Dedifferentiated amniotic fluid mesenchymal stem cell (primary cell): ENCODE results near the gene ARRDC3.
"Not testable (repeated sequence)": the region's sequence is repeated elsewhere in the genome, so short reads cannot be mapped to it uniquely, and the experiment has no call there.

Experiments
- DNase-seq: peaks from one replicate; pipeline ENCODE4 v3.0.0-alpha.2; 2016; ENCODE audit errors: extremely low spot score

ARRDC3 gene

GRCh38 chr5:91383027-91383955, at the start of gene ARRDC3:
TSS of gene ARRDC3 (minus strand) at chr5:91383317. CDS start at chr5:91383092, 225 bp downstream.
- DNase-seq = peak; percentile 91

- no peak for DNase-seq
Observed at GRCh38 chr5:91430949-91431348, 47.8 kb upstream of the ARRDC3 start.

GRCh38 chr5:91424638-91425436, 41.7 kb upstream of the ARRDC3 start:
- DNase-seq = no peak

GRCh38 chr5:91423871-91424270, 40.8 kb upstream of the ARRDC3 start:
- no peak for DNase-seq

- DNase-seq = no peak
Observed at GRCh38 chr5:91420879-91421278, 37.8 kb upstream of the ARRDC3 start.

- peak; percentile 75 for DNase-seq
Observed at GRCh38 chr5:91419571-91420537, 36.7 kb upstream of the ARRDC3 start.

GRCh38 chr5:91419136-91419535, 36.0 kb upstream of the ARRDC3 start:
- DNase-seq = no peak

- DNase-seq = no peak
Observed at GRCh38 chr5:91418158-91418557, 35.0 kb upstream of the ARRDC3 start.

GRCh38 chr5:91417219-91417618, 34.1 kb upstream of the ARRDC3 start:
- no peak for DNase-seq

GRCh38 chr5:91416491-91416890, 33.4 kb upstream of the ARRDC3 start:
- peak; percentile 49 for DNase-seq

- no peak for DNase-seq
Observed at GRCh38 chr5:91409304-91409703, 26.2 kb upstream of the ARRDC3 start.

GRCh38 chr5:91408710-91409109, 25.6 kb upstream of the ARRDC3 start:
- no peak for DNase-seq

- DNase-seq = no peak
Observed at GRCh38 chr5:91407204-91407603, 24.1 kb upstream of the ARRDC3 start.

GRCh38 chr5:91403438-91403837, 20.3 kb upstream of the ARRDC3 start:
- peak; percentile 79 for DNase-seq

- DNase-seq = no peak
Observed at GRCh38 chr5:91401175-91401574, 18.1 kb upstream of the ARRDC3 start.

- DNase-seq = no peak
Observed at GRCh38 chr5:91397791-91398190, 14.7 kb upstream of the ARRDC3 start.

GRCh38 chr5:91390268-91390667, 7.2 kb upstream of the ARRDC3 start:
- no peak for DNase-seq

GRCh38 chr5:91389555-91389954, 6.4 kb upstream of the ARRDC3 start:
- DNase-seq = not testable (repeated sequence)

- DNase-seq = no peak
Observed at GRCh38 chr5:91388362-91388761, 5.2 kb upstream of the ARRDC3 start.

- DNase-seq = no peak
Observed at GRCh38 chr5:91386120-91386519, 3.0 kb upstream of the ARRDC3 start.

- not testable (repeated sequence) for DNase-seq
Observed at GRCh38 chr5:91385596-91385995, 2.5 kb upstream of the ARRDC3 start.
